ENCODE results near the gene DIP2C.

The DIP2C gene

GRCh38 chr10:672992-673391, 16.5 kb downstream of the DIP2C start:
- no peak overlapping the region for H3K27ac ChIP-seq
- TF ChIP-seq CTCF (conservative IDR thresholded peaks at IDR 0.05) (no peak), ZFX (IDR thresholded peaks at IDR 0.05) (no peak)

GRCh38 chr10:672203-672602, 17.3 kb downstream of the DIP2C start:
- no peak overlapping the region for H3K27ac ChIP-seq
- TF ChIP-seq CTCF (conservative IDR thresholded peaks at IDR 0.05) (no peak), ZFX (IDR thresholded peaks at IDR 0.05) (no peak)

GRCh38 chr10:670990-671389, 18.5 kb downstream of the DIP2C start:
- no peak overlapping the region for H3K27ac ChIP-seq

DNA sequence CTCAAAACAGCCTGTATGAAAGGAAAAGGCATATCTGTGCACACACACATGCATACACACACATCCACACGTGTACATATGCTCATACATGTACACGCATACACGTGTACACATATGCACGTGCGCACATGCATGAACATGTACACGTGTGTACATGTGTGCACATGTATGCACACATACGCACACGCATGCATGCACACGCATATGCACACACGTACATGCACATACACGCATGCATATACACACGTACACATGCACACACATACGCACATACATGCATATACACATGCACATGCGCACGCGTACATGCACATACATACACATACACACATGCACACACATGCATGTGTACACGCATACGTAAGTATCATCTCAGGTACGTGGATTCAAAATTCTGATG, 19.4 kb downstream of the DIP2C start:
- H3K27ac ChIP-seq = no peak overlapping the region
- TF ChIP-seq CTCF (conservative IDR thresholded peaks at IDR 0.05) = no peak
- no peak for TF ChIP-seq ZFX (IDR thresholded peaks at IDR 0.05)

More at GRCh38 chr10:670990-671389, 18.5 kb downstream of the DIP2C start:
- no peak for TF ChIP-seq ZFX (IDR thresholded peaks at IDR 0.05)
- TF ChIP-seq CTCF (conservative IDR thresholded peaks at IDR 0.05) = no peak

- no peak for TF ChIP-seq ZFX (IDR thresholded peaks at IDR 0.05)
- no peak for TF ChIP-seq CTCF (conservative IDR thresholded peaks at IDR 0.05)
- no peak overlapping the region for H3K27ac ChIP-seq
Observed at GRCh38 chr10:668786-669485, 20.5 kb downstream of the DIP2C start.

DNA sequence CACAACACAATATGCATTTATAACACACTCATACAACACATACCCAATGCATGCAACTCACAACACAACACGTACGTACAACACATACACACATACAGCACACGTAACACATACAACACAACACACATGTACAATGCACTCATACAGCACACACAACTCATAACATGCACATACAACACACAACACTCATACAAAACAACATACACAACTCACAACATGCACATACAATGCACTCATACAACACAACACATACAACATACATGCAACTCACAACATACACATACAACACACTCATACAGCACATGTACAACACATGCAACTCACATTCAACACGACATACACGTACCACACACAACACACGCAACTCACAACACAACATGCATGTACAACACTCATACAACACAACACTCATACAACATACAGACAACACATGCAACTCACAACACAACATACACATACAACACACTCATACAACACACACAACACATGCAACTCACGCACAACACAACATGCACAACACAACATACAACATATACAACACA, 21.8 kb downstream of the DIP2C start:
- TF ChIP-seq CTCF (conservative IDR thresholded peaks at IDR 0.05) = no peak
- TF ChIP-seq ZFX (IDR thresholded peaks at IDR 0.05) = no peak
- no peak overlapping the region for H3K27ac ChIP-seq

GRCh38 chr10:667096-667495, 22.4 kb downstream of the DIP2C start:
- no peak overlapping the region for H3K27ac ChIP-seq

More at GRCh38 chr10:667096-667495, 22.4 kb downstream of the DIP2C start:
- no peak for TF ChIP-seq ZFX (IDR thresholded peaks at IDR 0.05)
